ENCODE measurements around the gene CALD1. TPM values are rescaled to one million over a fixed set of nuclear protein-coding genes. Genes with fewer than 3 reads are reported as not detected.

CALD1 gene
- total and polyA plus RNA-seq, 2 experiments from 2014 or later = 132 to 842 TPM

DNA sequence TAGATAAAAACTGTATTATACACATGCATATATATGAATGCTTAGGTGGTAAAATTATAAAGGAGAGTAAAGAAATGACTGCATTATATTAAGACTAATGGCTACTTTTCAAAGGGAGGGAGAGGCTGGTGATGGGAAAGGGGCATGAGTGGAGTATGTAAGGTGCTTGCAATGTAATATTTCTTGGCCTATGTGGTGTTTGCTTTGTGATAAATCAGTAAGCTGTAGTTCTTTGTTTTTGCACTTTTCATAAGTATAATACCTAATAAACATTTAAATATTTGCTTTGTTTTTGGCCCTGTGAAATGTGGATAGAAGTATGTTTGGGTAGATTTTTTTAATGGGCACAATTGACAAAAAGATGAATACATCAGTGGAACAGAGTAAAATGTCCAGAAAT is 232.8 kb downstream of the CALD1 start (continued):
- TF ChIP-seq, protein P1, sequence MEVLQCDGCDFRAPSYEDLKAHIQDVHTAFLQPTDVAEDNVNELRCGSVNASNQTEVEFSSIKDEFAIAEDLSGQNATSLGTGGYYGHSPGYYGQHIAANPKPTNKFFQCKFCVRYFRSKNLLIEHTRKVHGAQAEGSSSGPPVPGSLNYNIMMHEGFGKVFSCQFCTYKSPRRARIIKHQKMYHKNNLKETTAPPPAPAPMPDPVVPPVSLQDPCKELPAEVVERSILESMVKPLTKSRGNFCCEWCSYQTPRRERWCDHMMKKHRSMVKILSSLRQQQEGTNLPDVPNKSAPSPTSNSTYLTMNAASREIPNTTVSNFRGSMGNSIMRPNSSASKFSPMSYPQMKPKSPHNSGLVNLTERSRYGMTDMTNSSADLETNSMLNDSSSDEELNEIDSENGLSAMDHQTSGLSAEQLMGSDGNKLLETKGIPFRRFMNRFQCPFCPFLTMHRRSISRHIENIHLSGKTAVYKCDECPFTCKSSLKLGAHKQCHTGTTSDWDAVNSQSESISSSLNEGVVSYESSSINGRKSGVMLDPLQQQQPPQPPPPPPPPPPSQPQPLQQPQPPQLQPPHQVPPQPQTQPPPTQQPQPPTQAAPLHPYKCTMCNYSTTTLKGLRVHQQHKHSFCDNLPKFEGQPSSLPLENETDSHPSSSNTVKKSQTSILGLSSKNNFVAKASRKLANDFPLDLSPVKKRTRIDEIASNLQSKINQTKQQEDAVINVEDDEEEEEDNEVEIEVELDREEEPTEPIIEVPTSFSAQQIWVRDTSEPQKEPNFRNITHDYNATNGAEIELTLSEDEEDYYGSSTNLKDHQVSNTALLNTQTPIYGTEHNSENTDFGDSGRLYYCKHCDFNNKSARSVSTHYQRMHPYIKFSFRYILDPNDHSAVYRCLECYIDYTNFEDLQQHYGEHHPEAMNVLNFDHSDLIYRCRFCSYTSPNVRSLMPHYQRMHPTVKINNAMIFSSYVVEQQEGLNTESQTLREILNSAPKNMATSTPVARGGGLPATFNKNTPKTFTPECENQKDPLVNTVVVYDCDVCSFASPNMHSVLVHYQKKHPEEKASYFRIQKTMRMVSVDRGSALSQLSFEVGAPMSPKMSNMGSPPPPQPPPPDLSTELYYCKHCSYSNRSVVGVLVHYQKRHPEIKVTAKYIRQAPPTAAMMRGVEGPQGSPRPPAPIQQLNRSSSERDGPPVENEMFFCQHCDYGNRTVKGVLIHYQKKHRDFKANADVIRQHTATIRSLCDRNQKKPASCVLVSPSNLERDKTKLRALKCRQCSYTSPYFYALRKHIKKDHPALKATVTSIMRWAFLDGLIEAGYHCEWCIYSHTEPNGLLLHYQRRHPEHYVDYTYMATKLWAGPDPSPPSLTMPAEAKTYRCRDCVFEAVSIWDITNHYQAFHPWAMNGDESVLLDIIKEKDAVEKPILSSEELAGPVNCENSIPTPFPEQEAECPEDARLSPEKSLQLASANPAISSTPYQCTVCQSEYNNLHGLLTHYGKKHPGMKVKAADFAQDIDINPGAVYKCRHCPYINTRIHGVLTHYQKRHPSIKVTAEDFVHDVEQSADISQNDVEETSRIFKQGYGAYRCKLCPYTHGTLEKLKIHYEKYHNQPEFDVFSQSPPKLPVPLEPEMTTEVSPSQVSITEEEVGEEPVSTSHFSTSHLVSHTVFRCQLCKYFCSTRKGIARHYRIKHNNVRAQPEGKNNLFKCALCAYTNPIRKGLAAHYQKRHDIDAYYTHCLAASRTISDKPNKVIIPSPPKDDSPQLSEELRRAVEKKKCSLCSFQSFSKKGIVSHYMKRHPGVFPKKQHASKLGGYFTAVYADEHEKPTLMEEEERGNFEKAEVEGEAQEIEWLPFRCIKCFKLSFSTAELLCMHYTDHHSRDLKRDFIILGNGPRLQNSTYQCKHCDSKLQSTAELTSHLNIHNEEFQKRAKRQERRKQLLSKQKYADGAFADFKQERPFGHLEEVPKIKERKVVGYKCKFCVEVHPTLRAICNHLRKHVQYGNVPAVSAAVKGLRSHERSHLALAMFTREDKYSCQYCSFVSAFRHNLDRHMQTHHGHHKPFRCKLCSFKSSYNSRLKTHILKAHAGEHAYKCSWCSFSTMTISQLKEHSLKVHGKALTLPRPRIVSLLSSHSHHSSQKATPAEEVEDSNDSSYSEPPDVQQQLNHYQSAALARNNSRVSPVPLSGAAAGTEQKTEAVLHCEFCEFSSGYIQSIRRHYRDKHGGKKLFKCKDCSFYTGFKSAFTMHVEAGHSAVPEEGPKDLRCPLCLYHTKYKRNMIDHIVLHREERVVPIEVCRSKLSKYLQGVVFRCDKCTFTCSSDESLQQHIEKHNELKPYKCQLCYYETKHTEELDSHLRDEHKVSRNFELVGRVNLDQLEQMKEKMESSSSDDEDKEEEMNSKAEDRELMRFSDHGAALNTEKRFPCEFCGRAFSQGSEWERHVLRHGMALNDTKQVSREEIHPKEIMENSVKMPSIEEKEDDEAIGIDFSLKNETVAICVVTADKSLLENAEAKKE (CRISPR knock-in tag; IDR thresholded peaks at IDR 0.05) = no peak
- TF ChIP-seq NANOG (IDR thresholded peaks at IDR 0.05; ENCODE audit: borderline replicate concordance) = no peak
- no peak for TF ChIP-seq POLR2AphosphoS5 (IDR thresholded peaks at IDR 0.05; ENCODE audit: low read depth)

Small RNAs within 50 kb of the gene (small RNA-seq; reads per million reads assigned to genes)
- gene TUBB3P2 (ENCODE audit: low replicate concordance) = not detected

Other genes starting within 250 kb of the CALD1 start
- 0.08 TPM in 1 of 2 replicates, not detected in the other for gene AKR1B15, start 230.5 kb upstream of the CALD1 start, total RNA-seq (2014; rRNA removed; shearing (Covaris generic))
- gene AKR1B15, start 230.5 kb upstream of the CALD1 start, polyA plus RNA-seq (2016; fragmentation: Nextera tagmentation; extraction: Ambion mirVana) = 0.17 TPM in 1 of 2 replicates, not detected in the other
- gene BPGM, start 132.8 kb upstream of the CALD1 start, total RNA-seq (2014; rRNA removed; shearing (Covaris generic)) = 16.8 and 16.9 TPM in 2 replicates
- gene BPGM, start 132.8 kb upstream of the CALD1 start, polyA plus RNA-seq (2016; fragmentation: Nextera tagmentation; extraction: Ambion mirVana) = 16.5 and 16.9 TPM in 2 replicates
- gene AGBL3, start 206.9 kb downstream of the CALD1 start, total RNA-seq (2014; rRNA removed; shearing (Covaris generic)) = 3.2 and 4.5 TPM in 2 replicates
- 5.6 and 5.9 TPM in 2 replicates for gene AGBL3, start 206.9 kb downstream of the CALD1 start, polyA plus RNA-seq (2016; fragmentation: Nextera tagmentation; extraction: Ambion mirVana)

Measured in GM23338 (cell line).